DMS 273 treated with DMSO at 0.1 percent for 48 hours (cell line): ENCODE measurements around the gene TCF19.

ENCODE experiments used
- DNase-seq: peaks from one replicate; lab custom pipeline; 2025; lab: John Stamatoyannopoulos, UW

The TCF19 gene

GRCh38 chr6:31128093-31128676 lies 30.2 kb upstream of the TCF19 start:
- DNase-seq = no peak

GRCh38 chr6:31129130-31129529 lies 29.3 kb upstream of the TCF19 start:
- no peak for DNase-seq

- no peak for DNase-seq
Measured at GRCh38 chr6:31130751-31131150, 27.6 kb upstream of the TCF19 start.

- DNase-seq = no peak
Measured at GRCh38 chr6:31131595-31131994, 26.8 kb upstream of the TCF19 start.

GRCh38 chr6:31132806-31133205 lies 25.6 kb upstream of the TCF19 start:
- no peak for DNase-seq

- DNase-seq = no peak
Measured at GRCh38 chr6:31135710-31136109, 22.7 kb upstream of the TCF19 start.

GRCh38 chr6:31138982-31139381 lies 19.4 kb upstream of the TCF19 start, which contains the start of gene PSORS1C2:
PSORS1C2 (minus strand) TSS chr6:31139066; CDS start chr6:31139026, 40 bp downstream.
- no peak for DNase-seq

- DNase-seq = no peak
Measured at GRCh38 chr6:31139599-31139998, 18.8 kb upstream of the TCF19 start.

GRCh38 chr6:31140643-31141042 lies 17.7 kb upstream of the TCF19 start:
- DNase-seq = no peak

GRCh38 chr6:31142361-31142761 lies 16.0 kb upstream of the TCF19 start:
- no peak for DNase-seq

GRCh38 chr6:31143148-31143547 lies 15.2 kb upstream of the TCF19 start:
- DNase-seq = no peak

GRCh38 chr6:31144296-31144969 lies 14.0 kb upstream of the TCF19 start:
- DNase-seq = no peak

- DNase-seq = no peak
Measured at GRCh38 chr6:31144970-31145340, 13.4 kb upstream of the TCF19 start.

- no peak for DNase-seq
Measured at GRCh38 chr6:31145386-31145785, 13.0 kb upstream of the TCF19 start.

GRCh38 chr6:31149827-31150447 lies 8.5 kb upstream of the TCF19 start:
- no peak for DNase-seq

- DNase-seq = no peak
Measured at GRCh38 chr6:31152781-31153180, 5.6 kb upstream of the TCF19 start.

GRCh38 chr6:31154436-31154835 lies 4.0 kb upstream of the TCF19 start:
- no peak for DNase-seq

GRCh38 chr6:31156641-31157040 lies 1.7 kb upstream of the TCF19 start:
- DNase-seq = no peak

- no peak for DNase-seq
Measured at GRCh38 chr6:31157513-31158139, 763 bp upstream of the TCF19 start, which contains the start of gene CCHCR1. CCHCR1 (minus strand) TSS chr6:31157802; CDS start chr6:31157600, 202 bp downstream.

- DNase-seq = no peak
Measured at GRCh38 chr6:31158863-31159855, 770 bp downstream of the TCF19 start.

- DNase-seq = no peak
Measured at GRCh38 chr6:31161216-31162126, 3.1 kb downstream of the TCF19 start.
